PC-3 (cell line): Measurements from ENCODE around the gene HHATL. TPM values are rescaled to one million over a fixed set of nuclear protein-coding genes. Genes with fewer than 3 reads are reported as not detected.

Experiments
- ATAC-seq: fragments of 200-7000 bp; cut with Tn5 transposase; 2 replicates; pipeline ENCODE4 v1.9.1; 2020; ENCODE audit warnings: mild to moderate bottlenecking, moderate library complexity
- BruUV-seq: library from RNA; stranded (reverse); fragments of 400-500 nt; replicated peaks from 2 replicates; lab custom pipeline; 2021; lab: Mats Ljungman, UMichigan
- CTCF ChIA-PET: fragments of 300-600 bp; sonication (Branson Sonifier 250); formaldehyde crosslinking; loops from one replicate; lab custom pipeline; 2022; ENCODE audit warnings: antibody characterized with exemption; lab: Charles Lee
- POLR2A ChIA-PET: fragments of 300-600 bp; sonication (Branson Sonifier 250); formaldehyde crosslinking; loops from one replicate; lab custom pipeline; 2022; ENCODE audit warnings: antibody characterized with exemption; ENCODE audit not compliant: unreplicated experiment; lab: Charles Lee
- DNase-seq: peaks from one replicate; pipeline ENCODE4 v3.0.0-alpha.2; 2015
- H2AFZ ChIP-seq: fragments of 300-600 bp; sonication (generic); 2 replicates; pipeline ENCODE4 v1.6.0; 2016; ENCODE audit warnings: antibody characterized with exemption, low read length
- H3F3A ChIP-seq: fragments of 300-600 bp; sonication (generic); one replicate; pipeline ENCODE4 v1.6.0; 2017; ENCODE audit warnings: antibody characterized with exemption, low read length, control low read depth, mild to moderate bottlenecking; ENCODE audit not compliant: unreplicated experiment
- H3K27ac ChIP-seq: fragments of 300-600 bp; sonication (generic); 2 replicates; pipeline ENCODE4 v1.5.1; 2016; ENCODE audit warnings: mild to moderate bottlenecking, low read length
- H3K27me3 ChIP-seq: fragments of 300-600 bp; sonication (generic); 2 replicates; pipeline ENCODE4 v1.6.1; 2016; ENCODE audit warnings: low read length, mixed read lengths
- H3K36me3 ChIP-seq: fragments of 300-600 bp; sonication (generic); 2 replicates; pipeline ENCODE4 v1.6.1; 2016; ENCODE audit warnings: low read depth, mixed run types, low read length, mixed read lengths
- H3K4me1 ChIP-seq: fragments of 300-600 bp; sonication (generic); 2 replicates; pipeline ENCODE4 v1.5.1; 2016; ENCODE audit warnings: low read length; ENCODE audit not compliant: insufficient read depth
- H3K4me2 ChIP-seq: fragments of 300-600 bp; sonication (generic); 2 replicates; pipeline ENCODE4 v1.6.0; 2016; ENCODE audit warnings: low read length
- H3K4me3 ChIP-seq: fragments of 300-600 bp; sonication (generic); 2 replicates; pipeline ENCODE4 v1.5.1; 2016; ENCODE audit warnings: mild to moderate bottlenecking, low read length, mixed read lengths
- H3K79me2 ChIP-seq: fragments of 300-600 bp; sonication (generic); 2 replicates; pipeline ENCODE4 v1.6.1; 2017; ENCODE audit warnings: low read length, mixed read lengths
- H3K9ac ChIP-seq: fragments of 300-600 bp; sonication (generic); 2 replicates; pipeline ENCODE4 v1.6.0; 2016; ENCODE audit warnings: mild to moderate bottlenecking, low read length
- H3K9me2 ChIP-seq: fragments of 300-600 bp; sonication (generic); replicated peaks from 2 replicates; pipeline ENCODE4 v1.6.1; 2016; ENCODE audit warnings: mixed run types, low read length, mixed read lengths
- H3K9me3 ChIP-seq: fragments of 300-600 bp; sonication (generic); 2 replicates; pipeline ENCODE4 v1.6.1; 2016; ENCODE audit warnings: low read length, mixed read lengths
- H4K20me1 ChIP-seq: fragments of 300-600 bp; sonication (generic); 2 replicates; pipeline ENCODE4 v1.6.1; 2016; ENCODE audit warnings: low read length, mixed read lengths
- EZH2 ChIP-seq: fragments of 300-600 bp; sonication (generic); IDR thresholded peaks from one replicate; pipeline ENCODE4 v1.6.1; 2017; ENCODE audit warnings: antibody characterized with exemption, mild to moderate bottlenecking, low read length; ENCODE audit not compliant: unreplicated experiment
- EZH2phosphoT487 ChIP-seq: fragments of 300-600 bp; sonication (generic); IDR thresholded peaks from 2 replicates; pipeline ENCODE4 v1.6.1; 2018; ENCODE audit warnings: mild to moderate bottlenecking, antibody characterized with exemption, low read length, borderline replicate concordance
- intact Hi-C: fragments of 100-400 bp; cut with micrococcal nuclease; formaldehyde crosslinking; loops from 2 replicates; pipeline ENCODE4 v1.9.0; 2023
- total RNA-seq: library from RNA; depleted of rRNA; stranded (reverse); fragments of >200 nt; gene quantifications from 2 replicates; pipeline ENCODE4 v1.2.3, GENCODE V29; 2014
- TF ChIP-seq, protein P1 (sequence below): fragments of 300-600 bp; sonication (generic); conservative IDR thresholded peaks from 2 replicates; pipeline ENCODE4 v1.5.1; 2017; ENCODE audit warnings: antibody characterized with exemption, low read depth, mild to moderate bottlenecking, low read length

HHATL gene
- total RNA-seq, 1 experiment from 2014 or later: not detected

DNA sequence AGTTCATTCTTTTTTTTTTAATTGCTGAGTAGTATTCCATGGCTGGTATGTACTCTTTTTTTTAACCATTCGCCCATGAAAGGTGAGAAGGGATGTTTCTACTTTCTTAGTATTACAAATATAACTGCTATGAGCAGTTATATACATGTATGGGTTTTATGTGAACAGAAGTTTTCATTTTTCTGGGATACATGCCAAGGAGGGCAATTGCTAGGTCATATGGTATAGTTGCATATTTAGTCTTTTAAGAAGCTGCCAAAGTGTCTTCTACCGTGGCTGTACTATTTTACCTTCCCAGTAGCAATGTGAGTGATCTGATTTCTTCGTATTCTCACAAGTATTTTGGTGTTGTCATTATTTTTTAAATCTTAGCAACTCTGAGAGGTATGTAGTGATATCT, 28.5 kb downstream of the HHATL start:
- ATAC-seq (peak; percentile 42), DNase-seq (peak; percentile 42)
- BruUV-seq: no TSS peak
- ChIA-PET CTCF (no interaction called here), POLR2A (no interaction called here)
- Histone ChIP-seq H3K36me3 (no peaks in the 10 kb centered on the region), H3K4me3 (no peak overlapping the region), H3K9ac (no peak overlapping the region), H3K79me2 (no peaks in the 10 kb centered on the region), H3K4me2 (no peak overlapping the region), H2AFZ (no peak overlapping the region), H3K27me3 (no peaks in the 10 kb centered on the region), H3F3A (no peaks in the 10 kb centered on the region), H4K20me1 (no peaks in the 10 kb centered on the region), H3K9me2 (no peaks in the 10 kb centered on the region), H3K4me1 (no peaks in the 10 kb centered on the region; the same call in 1 of the 2 replicates), H3K27ac (no peak overlapping the region), H3K9me3 (peaks cover 3% of the 10 kb centered on the region; the same call in 1 of the 2 replicates)
- TF ChIP-seq EZH2phosphoT487 (no peak), EZH2 (no peak)
- TF ChIP-seq, protein P1, sequence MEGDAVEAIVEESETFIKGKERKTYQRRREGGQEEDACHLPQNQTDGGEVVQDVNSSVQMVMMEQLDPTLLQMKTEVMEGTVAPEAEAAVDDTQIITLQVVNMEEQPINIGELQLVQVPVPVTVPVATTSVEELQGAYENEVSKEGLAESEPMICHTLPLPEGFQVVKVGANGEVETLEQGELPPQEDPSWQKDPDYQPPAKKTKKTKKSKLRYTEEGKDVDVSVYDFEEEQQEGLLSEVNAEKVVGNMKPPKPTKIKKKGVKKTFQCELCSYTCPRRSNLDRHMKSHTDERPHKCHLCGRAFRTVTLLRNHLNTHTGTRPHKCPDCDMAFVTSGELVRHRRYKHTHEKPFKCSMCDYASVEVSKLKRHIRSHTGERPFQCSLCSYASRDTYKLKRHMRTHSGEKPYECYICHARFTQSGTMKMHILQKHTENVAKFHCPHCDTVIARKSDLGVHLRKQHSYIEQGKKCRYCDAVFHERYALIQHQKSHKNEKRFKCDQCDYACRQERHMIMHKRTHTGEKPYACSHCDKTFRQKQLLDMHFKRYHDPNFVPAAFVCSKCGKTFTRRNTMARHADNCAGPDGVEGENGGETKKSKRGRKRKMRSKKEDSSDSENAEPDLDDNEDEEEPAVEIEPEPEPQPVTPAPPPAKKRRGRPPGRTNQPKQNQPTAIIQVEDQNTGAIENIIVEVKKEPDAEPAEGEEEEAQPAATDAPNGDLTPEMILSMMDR: no peak
- intact Hi-C loops: no loop called here

DNA sequence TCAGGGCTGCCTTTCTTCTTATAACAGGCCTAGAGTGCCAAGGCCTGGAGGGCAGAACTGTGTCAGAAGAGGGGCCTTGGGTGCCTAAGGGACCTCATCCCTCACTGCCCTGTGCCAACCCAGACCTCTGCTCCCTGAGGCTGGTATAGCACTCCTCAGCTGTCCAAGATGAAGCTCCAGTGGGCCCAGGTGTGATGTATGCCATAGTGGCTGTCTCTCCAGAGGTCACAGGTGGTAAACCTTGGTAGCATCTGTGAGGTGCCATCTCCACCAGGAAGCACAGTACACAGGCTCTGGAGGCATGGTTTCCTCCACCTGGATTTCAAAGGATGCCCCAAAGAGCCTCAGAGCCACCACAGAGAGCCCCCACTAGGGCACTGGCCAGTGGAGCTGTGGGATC, 29.5 kb downstream of the HHATL start:
- no peak overlapping the region for H3K9ac ChIP-seq
- H3K4me1 ChIP-seq: no peaks in the 10 kb centered on the region; the same call in 1 of the 2 replicates
- DNase-seq: no peak
- H3K79me2 ChIP-seq: no peaks in the 10 kb centered on the region
- intact Hi-C loops: no loop called here
- no peak overlapping the region for H3K4me3 ChIP-seq
- H3K9me3 ChIP-seq: peaks cover 3% of the 10 kb centered on the region; the same call in 1 of the 2 replicates
- no peaks in the 10 kb centered on the region for H4K20me1 ChIP-seq
- BruUV-seq: no TSS peak
- CTCF ChIA-PET: no interaction called here
- no peak for ATAC-seq
- H2AFZ ChIP-seq: no peak overlapping the region
- H3F3A ChIP-seq: no peaks in the 10 kb centered on the region
- no peaks in the 10 kb centered on the region for H3K27me3 ChIP-seq
- H3K9me2 ChIP-seq: no peaks in the 10 kb centered on the region
- TF ChIP-seq EZH2 (no peak), EZH2phosphoT487 (no peak)
- TF ChIP-seq, protein P1: no peak
- POLR2A ChIA-PET: no interaction called here
- no peaks in the 10 kb centered on the region for H3K36me3 ChIP-seq
- H3K27ac ChIP-seq: no peak overlapping the region
- H3K4me2 ChIP-seq: no peak overlapping the region

DNA sequence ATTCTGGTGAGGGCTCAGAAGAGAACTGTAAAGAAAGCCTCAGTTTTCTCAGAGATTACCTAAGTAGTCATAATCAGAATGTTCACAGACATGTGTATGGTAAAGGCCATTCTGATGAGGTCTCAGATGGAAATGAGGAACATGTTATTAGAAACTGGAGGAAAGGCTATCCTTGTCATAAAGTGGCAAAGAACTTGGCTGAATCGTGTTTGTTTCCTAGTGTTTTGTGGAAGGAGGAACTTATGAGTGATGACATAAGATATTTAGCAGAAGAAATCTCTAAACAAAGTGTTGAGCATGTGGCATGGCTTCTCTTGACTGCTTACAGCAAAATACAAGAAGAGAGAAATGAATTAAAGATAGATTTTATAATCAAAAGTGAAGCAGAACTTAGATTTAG, 30.1 kb downstream of the HHATL start:
- H3K4me2 ChIP-seq: no peak overlapping the region
- H3K27me3 ChIP-seq: no peaks in the 10 kb centered on the region
- H3F3A ChIP-seq: no peaks in the 10 kb centered on the region
- H3K4me1 ChIP-seq: no peaks in the 10 kb centered on the region; the same call in 1 of the 2 replicates
- peaks cover 3% of the 10 kb centered on the region; the same call in 1 of the 2 replicates for H3K9me3 ChIP-seq
- no TSS peak for BruUV-seq
- ATAC-seq (no peak), DNase-seq (no peak)
- no peak overlapping the region for H3K4me3 ChIP-seq
- ChIA-PET POLR2A (no interaction called here), CTCF (no interaction called here)
- no peaks in the 10 kb centered on the region for H3K36me3 ChIP-seq
- no peaks in the 10 kb centered on the region for H4K20me1 ChIP-seq
- no peaks in the 10 kb centered on the region for H3K79me2 ChIP-seq
- no peak overlapping the region for H3K27ac ChIP-seq
- TF ChIP-seq EZH2phosphoT487 (no peak), EZH2 (no peak)
- TF ChIP-seq, protein P1: no peak
- no peaks in the 10 kb centered on the region for H3K9me2 ChIP-seq
- no peak overlapping the region for H3K9ac ChIP-seq
- no peak overlapping the region for H2AFZ ChIP-seq
- intact Hi-C loops: no loop called here
